Ovary (tissue), 9 donors: ENCODE results near the gene BEAN1. TPM values are rescaled to one million over a fixed set of nuclear protein-coding genes. Genes with fewer than 3 reads are reported as not detected.

Experiments
- DNase-seq, 5 donors: peaks; one replicate each; pipeline ENCODE4 v3.0.0-alpha.2; 2019 to 2020
- H3K27ac ChIP-seq, 2 donors: fragments of 200-600 bp; one replicate each; pipeline versions ENCODE4 v1.5.1 to v1.8.0; 2019 to 2022
- H3K27me3 ChIP-seq: fragments of 200-600 bp; one replicate; pipeline ENCODE4 v1.8.0; 2022
- H3K36me3 ChIP-seq: fragments of 200-600 bp; sonication (generic); one replicate; pipeline ENCODE4 v1.5.1; 2019
- H3K4me1 ChIP-seq: one replicate; pipeline ENCODE4 v1.8.1; 2013; ENCODE audit warnings: mild to moderate bottlenecking, moderate library complexity; ENCODE audit not compliant: insufficient read depth
- H3K4me3 ChIP-seq: fragments of 200-600 bp; sonication (generic); one replicate; pipeline ENCODE4 v1.5.1; 2017
- H3K9me3 ChIP-seq, 2 donors: fragments of 200-600 bp in 1 of 2; sonication (generic) in 1 of 2; one replicate each; pipeline versions ENCODE4 v1.5.1 to v1.8.1; 2013 to 2019; ENCODE audit warnings: mild to moderate bottlenecking in 1 of 2, moderate library complexity in 1 of 2
- EP300 ChIP-seq: sonication (generic); formaldehyde crosslinking; IDR thresholded peaks from one replicate; pipeline ENCODE4 v1.6.1; 2017; ENCODE audit warnings: antibody characterized with exemption
- POLR2A ChIP-seq: fragments of 450-650 bp; IDR thresholded peaks from one replicate; pipeline ENCODE4 v1.6.1; 2017; ENCODE audit warnings: antibody characterized with exemption, mild to moderate bottlenecking, moderate library complexity
- WGBS, 3 donors: extraction: QIAGEN DNeasy Blood & Tissue Kit in 1 of 3; methylation state at CpG; one replicate each; pipeline versions ENCODE4 v1.1.5 to v1.1.7; 2013 to 2017; 5-methylcytosine and 5-hydroxymethylcytosine counted together
- intact Hi-C, 4 donors: fragments of 100-400 bp; cut with DNase I; formaldehyde crosslinking; loops; one replicate each; pipeline versions ENCODE4 v1.11.0 to v1.15.1; 2022 to 2023
- polyA plus RNA-seq, 2 donors: library from polyadenylated mRNA; stranded (reverse); fragments of 200-250 nt in 1 of 2; fragments of 350-450 nt in 1 of 2; fragmentation: Illumina TruSeq in 1 of 2; extraction: RNeasy Lipid Tissue Mini Kit (QIAGEN cat#74804) in 1 of 2; gene quantifications; one replicate each; pipeline ENCODE4 v1.2.3, GENCODE V29; 2013 to 2014
- total RNA-seq, 7 donors: library from RNA; depleted of rRNA in 2 of 7; stranded (reverse); fragments of >200 nt in 2 of 7; fragmentation: NEBNext Ultra II Directional in 3 of 7; extraction: Animal tissue kit (Norgen Biotek cat#: 25700) in 3 of 7; gene quantifications; one replicate each; pipeline versions ENCODE4 v1.1.0 to v1.2.4, GENCODE V29; 2016 to 2023
- TF ChIP-seq, protein P1 (sequence below), 3 donors: fragments of 450-650 bp in 2 of 3; fragments of 200-600 bp in 1 of 3; IDR thresholded peaks; one replicate each; pipeline versions ENCODE4 v1.5.1 to v1.8.0; 2016 to 2022; ENCODE audit warnings: antibody characterized with exemption in 3 of 3, mild to moderate bottlenecking in 1 of 3
- donor health status: DM: no; HTN: no; CAD: no; lungs with moderate emphysema.
- donor health status: DM: no; HTN: no; CAD: no.
- donor health status: Bipolar disorder and iron deficiency.
- donor health status: DM: yes; HTN: yes; CAD: no.
- donor health status: DM: no; HTN: no; CAD: no.
- donor health status: DM: yes; HTN: yes; CAD: no.

BEAN1 gene
- total and polyA plus RNA-seq, 9 donors, result 0.15 to 2.2 (median 0.61) TPM; not detected in 1

- intact Hi-C loops, result loop anchor here in 1 of 4 donors (5.0 kb wide), 1 partner anchor 128 kb away; no protein-coding TSS in a partner anchor
- Histone ChIP-seq H3K4me1 (peaks cover 3% of the 10 kb centered on the region), H3K27ac (no peak overlapping the region), H3K9me3 (no peaks in the 10 kb centered on the region), H3K4me3 (no peak overlapping the region), H3K27me3 (no peaks in the 10 kb centered on the region), H3K36me3 (no peaks in the 10 kb centered on the region)
- peak; percentile 48 to 76 (median 68) for DNase-seq
- TF ChIP-seq, protein P1, sequence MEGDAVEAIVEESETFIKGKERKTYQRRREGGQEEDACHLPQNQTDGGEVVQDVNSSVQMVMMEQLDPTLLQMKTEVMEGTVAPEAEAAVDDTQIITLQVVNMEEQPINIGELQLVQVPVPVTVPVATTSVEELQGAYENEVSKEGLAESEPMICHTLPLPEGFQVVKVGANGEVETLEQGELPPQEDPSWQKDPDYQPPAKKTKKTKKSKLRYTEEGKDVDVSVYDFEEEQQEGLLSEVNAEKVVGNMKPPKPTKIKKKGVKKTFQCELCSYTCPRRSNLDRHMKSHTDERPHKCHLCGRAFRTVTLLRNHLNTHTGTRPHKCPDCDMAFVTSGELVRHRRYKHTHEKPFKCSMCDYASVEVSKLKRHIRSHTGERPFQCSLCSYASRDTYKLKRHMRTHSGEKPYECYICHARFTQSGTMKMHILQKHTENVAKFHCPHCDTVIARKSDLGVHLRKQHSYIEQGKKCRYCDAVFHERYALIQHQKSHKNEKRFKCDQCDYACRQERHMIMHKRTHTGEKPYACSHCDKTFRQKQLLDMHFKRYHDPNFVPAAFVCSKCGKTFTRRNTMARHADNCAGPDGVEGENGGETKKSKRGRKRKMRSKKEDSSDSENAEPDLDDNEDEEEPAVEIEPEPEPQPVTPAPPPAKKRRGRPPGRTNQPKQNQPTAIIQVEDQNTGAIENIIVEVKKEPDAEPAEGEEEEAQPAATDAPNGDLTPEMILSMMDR (IDR thresholded peaks at IDR 0.05), result peak; percentile 20 to 62 (median 49)
- TF ChIP-seq POLR2A, result no peak
- 30 to 33% (median 31%) methylated on average over 10 of the region's 10 CpGs for WGBS, 3 donors
These were observed 51.8 kb downstream of the BEAN1 start for GRCh38 chr16:66478733-66479511.

GRCh38 chr16:66479661-66480264 lies 52.7 kb downstream of the BEAN1 start:
- no peaks in the 10 kb centered on the region for H3K27me3 ChIP-seq
- no peak overlapping the region for H3K4me3 ChIP-seq
- peaks cover 3% of the 10 kb centered on the region for H3K4me1 ChIP-seq
- 69 to 79% (median 74%) methylated on average over 5 of the region's 5 CpGs for WGBS, 3 donors
- TF ChIP-seq, protein P1 (IDR thresholded peaks at IDR 0.05), result no peak
- TF ChIP-seq EP300 (no peak), POLR2A (no peak)
- H3K27ac ChIP-seq, result no peak overlapping the region
- H3K9me3 ChIP-seq, result no peaks in the 10 kb centered on the region
- no peaks in the 10 kb centered on the region for H3K36me3 ChIP-seq
- peak in 2 of 5 donors; percentile 7 to 27 for DNase-seq
- intact Hi-C loops, result loop anchor here (5.0 to 10.0 kb wide), 4 partner anchors 72 to 128 kb away; partner anchors contain the start of genes CKLF (in 1 of the 4) and TK2 (in 1 of the 4)

DNA sequence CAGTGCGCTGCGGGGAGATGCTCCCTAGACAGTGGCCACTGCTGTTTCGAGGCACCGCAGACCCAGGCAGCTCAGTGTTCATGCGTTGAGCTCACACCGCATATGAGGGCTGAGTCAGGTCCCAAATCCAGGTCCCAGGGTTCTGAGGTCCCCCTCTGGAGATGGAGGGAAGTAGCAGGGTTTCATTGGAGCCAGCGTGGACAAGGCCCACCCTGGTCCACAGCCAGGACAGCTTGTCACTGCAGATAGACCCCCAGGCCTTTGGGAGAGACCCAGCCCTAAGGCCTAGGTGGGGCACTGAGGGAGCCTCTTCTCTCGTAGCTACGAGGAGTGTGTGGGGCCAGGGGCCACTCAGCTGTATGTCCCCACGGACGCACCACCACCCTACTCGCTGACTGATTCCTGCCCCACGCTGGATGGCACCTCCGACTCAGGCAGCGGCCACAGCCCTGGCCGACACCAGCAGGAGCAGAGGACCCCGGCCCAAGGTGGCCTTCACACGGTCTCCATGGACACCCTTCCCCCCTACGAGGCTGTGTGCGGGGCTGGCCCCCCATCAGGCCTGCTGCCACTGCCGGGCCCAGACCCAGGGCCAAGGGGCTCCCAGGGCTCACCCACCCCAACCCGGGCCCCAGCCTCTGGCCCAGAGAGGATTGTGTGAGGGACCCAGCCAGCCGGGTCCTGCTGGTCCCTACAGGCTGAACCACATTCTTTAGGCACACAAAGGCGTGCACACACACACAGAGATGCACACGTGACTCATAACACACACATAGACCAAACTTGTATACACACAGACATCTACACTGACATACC lies 53.4 kb downstream of the BEAN1 start:
- Histone ChIP-seq H3K27me3 (no peaks in the 10 kb centered on the region), H3K27ac (no peak overlapping the region), H3K9me3 (no peaks in the 10 kb centered on the region), H3K4me3 (no peak overlapping the region), H3K36me3 (no peaks in the 10 kb centered on the region), H3K4me1 (peaks cover 3% of the 10 kb centered on the region)
- WGBS, 3 donors, result 85 to 90% (median 86%) methylated on average over 21 to 25 of the region's 25 CpGs
- TF ChIP-seq, protein P1 (IDR thresholded peaks at IDR 0.05), result no peak
- TF ChIP-seq POLR2A (no peak), EP300 (no peak)
- DNase-seq, result peak in 2 of 5 donors; percentile 17 to 36
- intact Hi-C loops, result loop anchor here (5.0 to 10.0 kb wide), 3 partner anchors 73 to 76 kb away; partner anchors contain the start of genes CKLF (in 1 of the 4) and TK2 (in 1 of the 4)
